ENCODE results near the gene HSD17B3.
"Not testable (repeated sequence)": the region's sequence is repeated elsewhere in the genome, so short reads cannot be mapped to it uniquely, and the experiment has no call there.

- TF ChIP-seq, protein P1, sequence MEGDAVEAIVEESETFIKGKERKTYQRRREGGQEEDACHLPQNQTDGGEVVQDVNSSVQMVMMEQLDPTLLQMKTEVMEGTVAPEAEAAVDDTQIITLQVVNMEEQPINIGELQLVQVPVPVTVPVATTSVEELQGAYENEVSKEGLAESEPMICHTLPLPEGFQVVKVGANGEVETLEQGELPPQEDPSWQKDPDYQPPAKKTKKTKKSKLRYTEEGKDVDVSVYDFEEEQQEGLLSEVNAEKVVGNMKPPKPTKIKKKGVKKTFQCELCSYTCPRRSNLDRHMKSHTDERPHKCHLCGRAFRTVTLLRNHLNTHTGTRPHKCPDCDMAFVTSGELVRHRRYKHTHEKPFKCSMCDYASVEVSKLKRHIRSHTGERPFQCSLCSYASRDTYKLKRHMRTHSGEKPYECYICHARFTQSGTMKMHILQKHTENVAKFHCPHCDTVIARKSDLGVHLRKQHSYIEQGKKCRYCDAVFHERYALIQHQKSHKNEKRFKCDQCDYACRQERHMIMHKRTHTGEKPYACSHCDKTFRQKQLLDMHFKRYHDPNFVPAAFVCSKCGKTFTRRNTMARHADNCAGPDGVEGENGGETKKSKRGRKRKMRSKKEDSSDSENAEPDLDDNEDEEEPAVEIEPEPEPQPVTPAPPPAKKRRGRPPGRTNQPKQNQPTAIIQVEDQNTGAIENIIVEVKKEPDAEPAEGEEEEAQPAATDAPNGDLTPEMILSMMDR (conservative IDR thresholded peaks at IDR 0.05): not testable (repeated sequence)
- TF ChIP-seq ZFX (IDR thresholded peaks at IDR 0.05): not testable (repeated sequence)
Observed at GRCh38 chr9:96322736-96323135, 20.8 kb upstream of the HSD17B3 start.
